Measurements from ENCODE around the gene GPLD1.

DNA sequence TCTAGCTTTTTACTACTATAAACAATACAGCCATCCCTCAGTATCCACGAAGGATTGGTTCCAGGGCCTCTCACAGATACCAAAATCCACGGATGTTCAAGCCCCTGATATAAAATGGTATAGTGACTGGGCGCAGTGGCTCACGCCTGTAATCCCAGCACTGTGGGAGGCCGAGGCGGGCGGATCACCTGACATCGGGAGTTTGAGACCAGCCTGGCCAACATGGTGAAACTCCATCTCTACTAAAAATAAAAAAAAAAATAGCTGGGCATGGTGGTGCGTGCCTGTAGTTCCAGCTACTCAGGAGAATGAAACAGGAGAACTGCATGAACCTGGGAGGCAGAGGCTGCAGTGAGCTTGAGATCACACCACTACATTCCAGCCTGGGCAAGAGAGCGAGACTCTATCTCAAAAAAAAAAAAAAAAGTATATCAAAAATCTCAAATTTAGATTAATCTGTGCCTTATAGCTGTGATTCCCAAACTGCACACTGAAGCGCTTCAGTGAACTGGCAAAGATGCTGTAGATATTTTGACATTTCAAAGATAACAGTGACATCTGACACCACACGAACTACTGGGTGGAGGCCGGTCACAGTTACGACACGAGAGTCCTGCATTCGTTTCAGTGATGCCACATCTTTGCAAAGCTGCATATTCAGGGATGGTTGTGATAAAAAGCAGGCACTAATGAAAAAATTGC is 48.3 kb downstream of the GPLD1 start:
- TF ChIP-seq, protein P1, sequence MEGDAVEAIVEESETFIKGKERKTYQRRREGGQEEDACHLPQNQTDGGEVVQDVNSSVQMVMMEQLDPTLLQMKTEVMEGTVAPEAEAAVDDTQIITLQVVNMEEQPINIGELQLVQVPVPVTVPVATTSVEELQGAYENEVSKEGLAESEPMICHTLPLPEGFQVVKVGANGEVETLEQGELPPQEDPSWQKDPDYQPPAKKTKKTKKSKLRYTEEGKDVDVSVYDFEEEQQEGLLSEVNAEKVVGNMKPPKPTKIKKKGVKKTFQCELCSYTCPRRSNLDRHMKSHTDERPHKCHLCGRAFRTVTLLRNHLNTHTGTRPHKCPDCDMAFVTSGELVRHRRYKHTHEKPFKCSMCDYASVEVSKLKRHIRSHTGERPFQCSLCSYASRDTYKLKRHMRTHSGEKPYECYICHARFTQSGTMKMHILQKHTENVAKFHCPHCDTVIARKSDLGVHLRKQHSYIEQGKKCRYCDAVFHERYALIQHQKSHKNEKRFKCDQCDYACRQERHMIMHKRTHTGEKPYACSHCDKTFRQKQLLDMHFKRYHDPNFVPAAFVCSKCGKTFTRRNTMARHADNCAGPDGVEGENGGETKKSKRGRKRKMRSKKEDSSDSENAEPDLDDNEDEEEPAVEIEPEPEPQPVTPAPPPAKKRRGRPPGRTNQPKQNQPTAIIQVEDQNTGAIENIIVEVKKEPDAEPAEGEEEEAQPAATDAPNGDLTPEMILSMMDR (conservative IDR thresholded peaks at IDR 0.05) = no peak
- no peak for TF ChIP-seq ZFX (IDR thresholded peaks at IDR 0.05)
